RWPE1 (cell line): ENCODE data around the gene INSYN2B.
"Not testable (repeated sequence)": the region's sequence is repeated elsewhere in the genome, so short reads cannot be mapped to it uniquely, and the experiment has no call there.

Source experiments
- CTCF ChIA-PET: fragments of 350-600 bp; sonication (Branson Sonifier 250); formaldehyde crosslinking; extraction: SDS; loops from one replicate; lab custom pipeline; 2021; lab: Yijun Ruan, JAX
- POLR2A ChIA-PET: fragments of 400-600 bp; formaldehyde crosslinking; extraction: SDS; loops from one replicate; lab custom pipeline; 2020; ENCODE audit warnings: antibody characterized with exemption; ENCODE audit not compliant: low non-redundant PET; lab: Yijun Ruan, JAX
- DNase-seq: peaks from one replicate; pipeline ENCODE4 v3.0.0; 2012; ENCODE audit warnings: low spot score
- H3K27ac ChIP-seq: fragments of 450-650 bp; 2 replicates; pipeline ENCODE4 v1.5.1; 2017
- TF ChIP-seq, protein P1 (sequence below): fragments of 450-650 bp; conservative IDR thresholded peaks from 2 replicates; pipeline ENCODE4 v1.5.1; 2017; ENCODE audit warnings: low read depth, mild to moderate bottlenecking

INSYN2B gene

DNA sequence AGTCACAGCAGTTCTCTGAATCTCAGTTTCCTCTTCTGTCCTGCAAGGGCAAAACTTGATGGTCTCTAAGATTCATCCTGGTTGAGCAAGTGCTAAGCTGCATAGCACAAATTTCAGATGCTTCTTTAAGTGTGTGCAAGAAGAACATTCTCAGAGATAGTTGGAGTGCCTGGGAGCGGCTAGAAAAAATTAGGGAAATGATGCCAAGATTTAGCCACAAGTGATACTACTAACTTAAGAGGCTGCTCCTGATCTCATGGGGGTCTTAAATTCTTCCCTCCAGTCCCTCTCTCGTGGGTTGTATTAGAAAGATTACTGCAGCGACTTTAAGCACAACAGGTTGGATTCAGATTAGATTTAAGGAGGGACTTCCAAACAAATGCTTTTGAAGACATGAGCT lies 24.2 kb downstream of the INSYN2B start:
- ChIA-PET CTCF (interaction anchor here (0.7 kb wide), 1 partner anchor 9 kb away, joined by 3 read pairs; no protein-coding TSS in a partner anchor), POLR2A (interaction anchor here (0.7 kb wide), 1 partner anchor 13 kb away, joined by 5 read pairs; no protein-coding TSS in a partner anchor)
- no peak overlapping the region for H3K27ac ChIP-seq
- DNase-seq, result no peak
- TF ChIP-seq, protein P1, sequence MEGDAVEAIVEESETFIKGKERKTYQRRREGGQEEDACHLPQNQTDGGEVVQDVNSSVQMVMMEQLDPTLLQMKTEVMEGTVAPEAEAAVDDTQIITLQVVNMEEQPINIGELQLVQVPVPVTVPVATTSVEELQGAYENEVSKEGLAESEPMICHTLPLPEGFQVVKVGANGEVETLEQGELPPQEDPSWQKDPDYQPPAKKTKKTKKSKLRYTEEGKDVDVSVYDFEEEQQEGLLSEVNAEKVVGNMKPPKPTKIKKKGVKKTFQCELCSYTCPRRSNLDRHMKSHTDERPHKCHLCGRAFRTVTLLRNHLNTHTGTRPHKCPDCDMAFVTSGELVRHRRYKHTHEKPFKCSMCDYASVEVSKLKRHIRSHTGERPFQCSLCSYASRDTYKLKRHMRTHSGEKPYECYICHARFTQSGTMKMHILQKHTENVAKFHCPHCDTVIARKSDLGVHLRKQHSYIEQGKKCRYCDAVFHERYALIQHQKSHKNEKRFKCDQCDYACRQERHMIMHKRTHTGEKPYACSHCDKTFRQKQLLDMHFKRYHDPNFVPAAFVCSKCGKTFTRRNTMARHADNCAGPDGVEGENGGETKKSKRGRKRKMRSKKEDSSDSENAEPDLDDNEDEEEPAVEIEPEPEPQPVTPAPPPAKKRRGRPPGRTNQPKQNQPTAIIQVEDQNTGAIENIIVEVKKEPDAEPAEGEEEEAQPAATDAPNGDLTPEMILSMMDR, result no peak

GRCh38 chr5:169954786-169955185 lies 25.5 kb downstream of the INSYN2B start:
- ChIA-PET POLR2A (no interaction called here), CTCF (interaction anchor here (0.6 kb wide), 1 partner anchor 97 kb away, joined by 5 read pairs; no protein-coding TSS in a partner anchor)
- H3K27ac ChIP-seq, result no peak overlapping the region
- TF ChIP-seq, protein P1, result no peak
- DNase-seq, result no peak

- POLR2A ChIA-PET, CTCF ChIA-PET, H3K27ac ChIP-seq, DNase-seq: not testable (repeated sequence)
Observed at GRCh38 chr5:169953196-169953595, 27.1 kb downstream of the INSYN2B start.

GRCh38 chr5:169950333-169950732 lies 30.0 kb downstream of the INSYN2B start:
- TF ChIP-seq, protein P1, result no peak
- POLR2A ChIA-PET, result no interaction called here
- H3K27ac ChIP-seq, result no peak overlapping the region
- CTCF ChIA-PET, result no interaction called here
- no peak for DNase-seq

DNA sequence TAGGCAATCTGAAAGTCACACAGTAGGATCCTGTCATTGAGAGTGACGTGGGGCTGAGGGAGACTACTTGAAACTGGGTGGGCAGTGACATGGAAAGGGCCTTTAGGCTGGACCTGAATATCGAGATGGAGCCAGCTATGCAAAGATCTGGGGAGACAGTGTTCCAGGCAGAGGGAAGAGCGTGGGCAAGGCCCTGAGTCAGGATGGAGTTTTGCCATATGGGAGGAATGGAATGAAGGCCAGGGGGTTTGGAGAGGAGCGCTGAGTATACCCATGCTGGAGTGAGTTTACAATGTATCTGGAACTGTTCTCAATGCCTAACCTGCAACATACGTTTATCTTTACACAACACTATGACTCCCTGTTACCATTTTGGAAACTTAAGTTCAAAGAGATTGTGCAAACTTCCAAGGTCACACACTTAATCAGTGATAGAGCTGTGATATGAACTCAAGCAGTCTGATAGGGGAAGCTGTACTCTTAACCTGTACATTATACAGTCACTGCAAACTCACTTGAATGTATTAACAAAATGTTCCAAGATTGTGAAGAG lies 33.5 kb downstream of the INSYN2B start:
- H3K27ac ChIP-seq, result no peak overlapping the region
- TF ChIP-seq, protein P1, result no peak
- CTCF ChIA-PET, result interaction anchor here (0.9 kb wide), 1 partner anchor 9 kb away, joined by 3 read pairs; no protein-coding TSS in a partner anchor
- DNase-seq, result no peak
- POLR2A ChIA-PET, result no interaction called here

GRCh38 chr5:169945831-169946261 lies 34.4 kb downstream of the INSYN2B start:
- TF ChIP-seq, protein P1, result no peak
- DNase-seq, result peak; percentile 20
- POLR2A ChIA-PET, result no interaction called here
- H3K27ac ChIP-seq, result no peak overlapping the region
- CTCF ChIA-PET, result interaction anchor here (0.6 to 0.9 kb wide), 2 partner anchors 34 to 43 kb away, joined by 3 read pairs; partner anchors contain the start of gene INSYN2B

DNA sequence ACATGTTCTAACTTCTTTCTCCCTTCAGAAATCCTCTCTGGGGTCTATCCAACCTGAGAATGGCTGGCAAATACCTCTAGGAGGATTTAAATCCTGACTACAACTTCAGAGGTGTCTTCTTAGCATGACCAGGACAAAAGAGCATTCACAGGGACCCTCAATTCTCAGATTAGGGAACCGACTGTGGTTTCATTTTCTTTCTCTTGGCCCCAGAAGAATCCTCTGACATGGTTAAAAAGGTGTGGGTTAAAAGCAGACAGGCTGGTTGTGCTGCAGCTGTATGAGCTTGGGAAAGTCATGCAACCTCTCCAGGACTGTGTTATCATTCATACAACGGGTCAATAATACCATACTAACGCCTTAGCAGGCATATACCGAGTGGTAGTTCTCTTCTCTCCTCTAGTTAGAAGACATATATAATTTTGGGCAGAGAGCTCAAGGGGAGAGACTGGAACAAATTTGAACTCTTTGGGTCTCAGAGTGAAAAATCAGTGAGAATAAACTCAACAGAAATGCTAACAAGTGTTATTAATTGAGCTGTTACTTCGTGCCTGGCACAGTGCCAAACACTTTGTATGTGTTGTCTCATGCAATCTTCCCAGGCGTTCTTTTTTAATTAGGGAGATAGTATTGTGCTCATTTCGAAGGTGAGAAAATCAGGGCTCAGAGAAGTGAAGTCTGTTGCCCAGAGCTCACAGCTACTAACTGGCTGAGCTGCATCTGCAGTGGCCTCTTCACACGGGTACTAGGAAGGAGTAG lies 35.2 kb downstream of the INSYN2B start:
- ChIA-PET CTCF (interaction anchor here (0.9 kb wide), 1 partner anchor 35 kb away, joined by 3 read pairs; the partner anchor contains the start of gene INSYN2B), POLR2A (no interaction called here)
- TF ChIP-seq, protein P1, result no peak
- H3K27ac ChIP-seq, result no peak overlapping the region
- no peak for DNase-seq
